NOMO-1 (cell line): Measurements from ENCODE around the gene SLC25A29.

Experiments
- DNase-seq, 2 experiments: peaks; one replicate each; lab custom pipeline; 2025; ENCODE audit not compliant: unreplicated experiment in 2 of 2; lab: John Stamatoyannopoulos, UW

SLC25A29 gene

DNA sequence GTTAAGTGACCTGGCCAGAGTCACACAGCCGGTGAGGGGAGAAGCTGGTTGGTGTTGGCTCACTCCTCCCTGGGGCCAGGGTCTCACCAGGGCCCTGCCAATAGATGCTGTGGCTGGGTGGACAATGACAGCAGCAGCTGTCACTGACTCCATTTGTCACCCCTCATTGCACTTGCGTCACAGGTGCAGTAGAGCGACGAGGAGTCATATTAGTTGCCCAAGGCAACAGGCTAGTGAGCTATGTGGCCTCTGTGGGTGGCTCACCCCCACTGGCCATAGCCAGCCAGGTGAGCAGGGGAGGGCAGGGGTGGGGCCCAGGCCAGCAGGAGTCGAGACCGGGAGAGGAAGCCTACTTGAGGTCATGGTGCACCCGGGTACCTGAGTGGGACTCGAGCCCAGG, 26.6 kb upstream of the SLC25A29 start:
- DNase-seq = no peak

- no peak for DNase-seq
Measured at GRCh38 chr14:100332071-100332639, 25.9 kb upstream of the SLC25A29 start.

- DNase-seq = no peak
Measured at GRCh38 chr14:100330388-100330931, 24.2 kb upstream of the SLC25A29 start.

DNA sequence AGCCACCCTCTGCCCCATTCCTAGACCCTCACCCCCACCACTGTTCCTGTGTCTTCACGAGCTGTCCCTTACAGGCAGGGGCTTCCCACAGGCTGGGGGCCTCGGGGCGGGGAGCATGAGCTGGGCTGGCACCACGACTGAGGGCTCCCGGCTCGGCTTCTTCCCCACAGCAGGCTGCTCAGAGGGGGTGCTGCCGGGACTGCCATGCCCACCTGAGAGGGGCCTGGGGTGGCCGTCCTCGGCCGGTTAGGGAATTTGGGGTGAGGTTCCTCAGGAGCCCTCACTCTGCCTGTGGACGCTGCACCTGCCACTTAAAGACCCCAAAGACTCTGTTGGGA, 23.7 kb upstream of the SLC25A29 start:
- no peak for DNase-seq

- no peak for DNase-seq
Measured at GRCh38 chr14:100329233-100330006, 23.2 kb upstream of the SLC25A29 start.

GRCh38 chr14:100328495-100329163, 22.4 kb upstream of the SLC25A29 start:
- DNase-seq = no peak

- DNase-seq = no peak
Measured at GRCh38 chr14:100327128-100327527, 20.9 kb upstream of the SLC25A29 start.

- no peak for DNase-seq
Measured at GRCh38 chr14:100325958-100326357, 19.7 kb upstream of the SLC25A29 start.

DNA sequence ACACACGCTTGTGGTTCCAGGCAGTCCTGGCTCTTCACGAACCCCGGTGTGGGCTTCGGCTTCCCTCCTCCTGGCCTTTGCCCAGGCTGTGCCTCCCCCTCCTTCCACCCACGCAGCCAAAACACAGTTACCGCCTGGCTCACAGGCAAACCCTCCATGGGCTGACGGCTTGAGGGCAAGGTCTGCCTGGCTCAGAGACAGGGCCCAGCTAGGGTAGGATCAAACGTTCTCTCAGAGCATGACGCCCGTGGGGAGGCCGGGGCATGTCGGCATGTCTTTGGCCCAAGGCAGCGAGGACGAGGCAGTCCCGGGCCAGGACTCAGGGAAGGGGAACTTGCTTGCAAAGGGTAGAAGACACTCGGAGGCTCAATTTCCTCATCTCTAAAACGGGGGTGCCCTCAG, 19.0 kb upstream of the SLC25A29 start:
- no peak for DNase-seq

DNA sequence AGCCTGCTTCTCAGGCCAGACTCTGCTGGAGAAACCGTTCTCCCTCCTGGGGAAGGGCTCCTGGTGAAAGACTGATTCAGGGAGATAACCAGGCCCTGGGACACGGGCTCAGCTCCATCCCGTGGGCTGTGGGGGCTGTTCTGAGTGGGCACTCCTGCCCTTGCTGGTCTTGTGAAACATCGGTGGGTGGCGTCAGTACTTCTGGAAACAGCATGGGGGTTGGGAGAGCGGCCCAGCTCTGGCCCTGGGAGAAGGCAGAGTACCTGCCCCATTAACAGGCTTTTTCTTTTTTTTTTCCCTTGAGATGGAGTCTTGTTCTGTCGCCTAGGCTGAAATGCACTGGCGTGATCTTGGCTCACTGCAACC, 17.7 kb upstream of the SLC25A29 start:
- DNase-seq = no peak

DNA sequence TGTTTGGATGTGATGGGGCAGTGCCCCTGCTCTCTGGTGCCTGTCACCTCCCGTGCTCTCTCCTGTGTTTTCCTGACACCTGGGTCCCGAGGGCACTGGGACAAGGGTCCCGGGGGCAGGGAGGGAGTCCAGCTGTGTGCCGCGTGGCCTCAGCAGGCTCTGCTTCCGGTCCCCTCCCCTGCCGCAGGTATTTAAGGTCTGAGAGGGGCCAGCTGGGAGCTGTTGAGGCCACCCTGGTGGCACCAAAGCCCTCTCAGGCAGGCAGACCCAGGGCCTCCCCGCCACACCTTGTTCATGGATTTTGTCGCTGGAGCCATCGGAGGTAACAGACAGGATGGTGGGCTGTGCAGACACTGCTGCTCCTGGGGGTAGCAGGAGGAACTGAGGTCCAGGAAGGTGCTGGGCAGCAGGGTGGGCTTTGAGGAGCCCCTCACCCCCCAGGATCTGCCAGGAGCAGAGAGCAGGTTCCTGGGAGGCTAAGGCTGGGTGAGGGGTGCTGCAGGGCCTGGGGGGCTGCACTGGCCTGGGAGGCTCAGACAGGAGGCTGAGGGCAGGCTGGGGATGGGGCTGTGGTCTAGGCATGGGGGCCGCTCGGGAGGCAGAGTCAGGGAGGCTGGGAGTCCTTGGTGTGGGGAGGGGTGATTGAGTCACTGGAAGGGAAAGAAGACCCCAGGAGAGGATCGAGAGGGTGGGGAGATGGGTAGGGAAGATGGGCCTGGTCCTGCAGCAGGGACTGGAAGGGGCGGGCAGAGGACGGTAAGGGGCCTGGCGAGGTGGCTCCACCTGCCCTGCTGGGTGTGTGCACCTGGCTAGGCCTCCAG, 17.1 kb upstream of the SLC25A29 start, which contains the start of gene SLC25A47:
Gene SLC25A47, plus strand, starts transcription at position 219 of the 821 bp plus-strand sequence. Its CDS starts 76 bp downstream, at position 295.
- no peak for DNase-seq

- no peak for DNase-seq
Measured at GRCh38 chr14:100322138-100322957, 16.1 kb upstream of the SLC25A29 start.

DNA sequence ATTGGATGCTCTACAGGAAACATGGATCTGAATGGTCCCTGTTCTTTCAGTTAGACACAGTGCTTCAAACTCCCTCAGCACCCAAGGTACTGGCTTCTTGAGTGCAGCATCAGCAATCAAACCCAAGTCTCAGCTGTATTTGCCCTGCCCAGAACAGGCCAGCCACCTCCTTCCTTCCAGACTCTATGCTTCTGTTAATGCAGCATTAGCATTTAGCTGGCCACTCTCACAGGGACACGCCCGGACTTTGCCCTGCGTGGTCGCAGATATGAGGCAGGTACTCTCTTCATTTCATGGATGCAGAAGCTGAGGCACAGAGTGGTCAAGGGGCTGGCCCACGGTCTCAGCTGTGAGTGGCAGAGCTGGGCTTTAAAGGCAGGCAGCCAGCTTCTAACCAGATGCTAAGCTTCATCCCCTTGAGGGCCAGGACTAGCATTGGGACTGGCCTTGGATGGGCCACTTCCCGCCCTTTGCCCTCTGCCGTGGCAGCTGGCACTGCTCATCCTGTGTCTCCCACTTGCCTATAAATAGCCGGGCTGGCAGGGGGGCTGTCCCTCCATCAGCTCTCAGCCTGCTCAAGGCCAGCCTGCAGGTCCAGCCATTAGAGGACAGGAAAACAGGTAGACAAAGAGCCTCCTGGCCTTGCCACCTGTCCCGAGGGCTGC, 15.4 kb upstream of the SLC25A29 start:
- DNase-seq = no peak

DNA sequence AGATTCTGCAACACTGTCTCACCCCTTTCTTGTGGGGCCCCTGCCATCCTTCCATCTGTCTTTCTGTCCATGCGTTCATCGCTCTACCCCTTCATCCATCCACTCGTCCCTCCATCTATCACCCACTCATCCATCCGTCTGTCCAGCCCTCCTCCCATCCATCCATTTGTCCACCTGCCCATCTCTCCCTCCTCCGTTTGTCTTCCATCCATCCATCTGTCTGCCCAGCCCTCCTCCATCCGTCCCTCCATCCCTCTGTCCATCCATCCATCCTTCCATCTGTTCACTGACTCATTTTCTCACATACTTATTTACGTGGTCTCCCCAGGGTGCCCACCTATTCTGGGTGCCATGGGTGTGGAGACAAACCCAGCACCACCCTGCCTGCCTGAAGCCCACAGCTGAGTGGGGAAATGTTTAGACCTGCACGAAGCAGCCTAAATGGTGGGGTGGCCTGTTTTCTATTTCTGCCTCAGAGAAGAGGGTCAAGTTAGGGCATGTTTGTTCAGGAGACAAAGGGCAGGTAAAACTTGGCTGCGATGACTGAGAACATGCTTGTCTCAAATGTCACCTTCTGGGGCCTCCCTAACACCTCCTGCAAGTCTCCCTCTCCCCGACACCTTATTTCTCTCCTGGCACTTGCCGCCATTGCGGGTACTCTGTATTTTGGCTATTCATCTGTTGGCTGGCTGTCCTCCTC, 14.1 kb upstream of the SLC25A29 start:
- no peak for DNase-seq

GRCh38 chr14:100317912-100318808, 11.9 kb upstream of the SLC25A29 start:
- DNase-seq = peak; percentile 78 to 82

- DNase-seq = no peak
Measured at GRCh38 chr14:100317389-100317788, 11.1 kb upstream of the SLC25A29 start.

DNA sequence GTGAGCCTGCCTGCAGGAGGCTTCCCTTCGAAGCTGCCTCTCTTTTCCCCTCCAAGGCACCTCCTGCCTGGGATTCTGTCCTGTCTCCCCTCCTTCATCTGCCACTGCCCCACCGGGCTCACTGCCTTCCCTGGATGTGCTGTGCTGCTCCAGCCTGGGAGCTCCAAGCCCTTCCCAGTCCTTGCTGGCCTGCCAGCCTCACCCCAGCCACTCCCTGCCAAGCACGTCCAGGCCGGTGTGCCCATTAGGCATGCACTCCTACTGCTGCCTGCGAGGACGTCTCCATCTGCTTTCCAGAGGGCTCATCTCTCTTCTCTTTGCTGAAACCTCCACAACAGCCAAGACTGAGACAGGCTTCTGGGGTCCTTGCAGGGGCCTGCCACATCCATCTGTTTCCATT, 8.5 kb upstream of the SLC25A29 start:
- no peak for DNase-seq
